Germinal center (tissue), 1 donor: ENCODE measurements around the gene LETMD1.
A peak's percentile ranks its signal among the peaks of the same experiment; 100 is the strongest.
"Not testable (repeated sequence)": the region's sequence is repeated elsewhere in the genome, so short reads cannot be mapped to it uniquely, and the experiment has no call there.

Experiments
- DNase-seq: peaks from one replicate; pipeline ENCODE4 v3.0.0; 2012; ENCODE audit warnings: mixed read lengths, low spot score

LETMD1 gene

GRCh38 chr12:51077930-51078329 lies 29.8 kb downstream of the LETMD1 start:
- DNase-seq, result no peak

- not testable (repeated sequence) for DNase-seq
These were observed 30.2 kb downstream of the LETMD1 start for GRCh38 chr12:51078346-51078745.

- DNase-seq, result not testable (repeated sequence)
These were observed 30.7 kb downstream of the LETMD1 start for GRCh38 chr12:51078866-51079265.

- no peak for DNase-seq
These were observed 32.0 kb downstream of the LETMD1 start for GRCh38 chr12:51080136-51080535.

GRCh38 chr12:51081421-51081820 lies 33.3 kb downstream of the LETMD1 start:
- no peak for DNase-seq

GRCh38 chr12:51082561-51083125 lies 34.5 kb downstream of the LETMD1 start:
- no peak for DNase-seq

GRCh38 chr12:51083126-51083833 lies 35.2 kb downstream of the LETMD1 start, which contains the start of gene CSRNP2:
CSRNP2 (minus strand) TSS chr12:51083596; CDS start chr12:51076561, 7,035 bp downstream.
- DNase-seq, result peak; percentile 97

- DNase-seq, result no peak
These were observed 37.6 kb downstream of the LETMD1 start for GRCh38 chr12:51085757-51086156.

GRCh38 chr12:51086933-51087332 lies 38.8 kb downstream of the LETMD1 start:
- DNase-seq, result no peak

- DNase-seq, result no peak
These were observed 39.7 kb downstream of the LETMD1 start for GRCh38 chr12:51087818-51088217.

- no peak for DNase-seq
These were observed 42.6 kb downstream of the LETMD1 start for GRCh38 chr12:51090705-51091229.

GRCh38 chr12:51098611-51099010 lies 50.5 kb downstream of the LETMD1 start:
- no peak for DNase-seq

- no peak for DNase-seq
These were observed 55.9 kb downstream of the LETMD1 start for GRCh38 chr12:51103977-51104376.

GRCh38 chr12:51108136-51108535 lies 60.0 kb downstream of the LETMD1 start:
- no peak for DNase-seq
